ENCODE measurements around the gene PRG2. TPM values are rescaled to one million over a fixed set of nuclear protein-coding genes. Genes with fewer than 3 reads are reported as not detected.

The PRG2 gene
- total and polyA plus RNA-seq, 2 of the 13 experiments (the other 11 are each of a cell fraction or from before 2014, with no cell fraction given) = not detected

DNA sequence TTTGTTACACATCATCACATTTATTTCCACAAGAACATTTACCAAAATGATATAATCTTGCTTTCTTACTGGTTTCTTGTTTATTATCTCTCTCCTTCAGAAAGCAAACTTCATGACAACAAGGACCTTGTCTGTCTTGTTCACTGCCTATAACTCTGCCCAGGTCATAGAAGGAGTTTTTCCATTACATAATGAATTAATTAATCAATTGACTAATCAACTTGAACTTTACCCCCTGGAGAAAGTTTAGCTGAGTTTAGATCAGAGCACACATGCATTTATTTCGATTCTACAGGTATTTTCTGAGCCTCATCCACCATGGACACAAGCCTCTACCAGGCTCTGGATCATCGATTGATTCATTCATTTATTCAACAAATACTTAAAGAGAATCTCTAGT lies 6.3 kb upstream of the PRG2 start (continued):
- no peak for TF ChIP-seq AGO1 (IDR thresholded peaks at IDR 0.05; ENCODE audit: low read depth, low read length, poor library complexity, severe bottlenecking)

GRCh38 chr11:57395905-57396623 lies 5.6 kb upstream of the PRG2 start:
- WGBS (ENCODE audit: low lambda C conversion rate) = 37% methylated on average over 11 of the region's 11 CpGs
- TF ChIP-seq ZFP1 (CRISPR knock-in tag; IDR thresholded peaks at IDR 0.05) (no peak), MYC (CRISPR knock-in tag; IDR thresholded peaks at IDR 0.05; ENCODE audit: borderline replicate concordance) (no peak), ZNF17 (CRISPR knock-in tag; IDR thresholded peaks at IDR 0.05) (no peak), ZNF616 (CRISPR knock-in tag; IDR thresholded peaks at IDR 0.05; ENCODE audit: low read depth) (no peak), FUBP1 (CRISPR knock-in tag; IDR thresholded peaks at IDR 0.05; ENCODE audit: borderline replicate concordance) (no peak), PRPF4 (IDR thresholded peaks at IDR 0.05; ENCODE audit: low read depth, low read length, poor library complexity, severe bottlenecking) (no peak), ZNF414 (CRISPR knock-in tag; IDR thresholded peaks at IDR 0.05) (no peak), TERF1 (CRISPR knock-in tag; IDR thresholded peaks at IDR 0.05) (no peak), ZNF607 (CRISPR knock-in tag; IDR thresholded peaks at IDR 0.05; ENCODE audit: borderline replicate concordance) (no peak), RBM22 (optimal IDR thresholded peaks at IDR 0.05; ENCODE audit: low read length) (no peak), SYNCRIP (IDR thresholded peaks at IDR 0.05; ENCODE audit: insufficient read depth, low read depth, low read length) (no peak), SATB2 (CRISPR knock-in tag; IDR thresholded peaks at IDR 0.05) (no peak), ZIK1 (CRISPR knock-in tag; IDR thresholded peaks at IDR 0.05; ENCODE audit: borderline replicate concordance, low read depth) (no peak), ZNF598 (CRISPR knock-in tag; IDR thresholded peaks at IDR 0.05; ENCODE audit: borderline replicate concordance) (no peak)
- no peak overlapping the region for H3K9ac ChIP-seq (ENCODE audit: insufficient read depth, low read depth, low read length)
- H3K36me3 ChIP-seq (replicated peaks in 1 of 2; ENCODE audit: control insufficient read depth in 1 of 2, insufficient read depth in 2 of 2, low read length in 2 of 2) = no peaks in the 10 kb centered on the region
- no peak overlapping the region for H3K27ac ChIP-seq (ENCODE audit: extremely low read length, insufficient read depth, low read length)
- intact Hi-C loops (cut with micrococcal nuclease; ENCODE audit: unreplicated experiment) (no loop called here), in situ Hi-C loops (cut with HindIII; ENCODE audit: extremely low pct_ligation_motif_present, low pct_unique_long_range_greater_than_20kb) (no loop called here)
- POLR2A ChIA-PET = no interaction called here
- ATAC-seq = no peak
- peaks cover 22% of the 10 kb centered on the region for H3K4me1 ChIP-seq (ENCODE audit: insufficient read depth, low read length)
- BruUV-seq (replicated peaks) = no TSS peak
- FAIRE-seq = no peak
- peaks cover 0 to 4% of the 10 kb centered on the region in 2 experiments; a peak in 3 of 5 replicates for H3K27me3 ChIP-seq (ENCODE audit: control insufficient read depth in 1 of 2, insufficient read depth in 2 of 2, low read length in 2 of 2)
- CTCF ChIA-PET (ENCODE audit: low intra/inter-chr PET ratio, low total read pairs) = no interaction called here
- no peaks in the 10 kb centered on the region for H3K9me3 ChIP-seq (ENCODE audit: low read length)
- H3K4me2 ChIP-seq (ENCODE audit: low read depth, low read length) = no peak overlapping the region
- DNase-seq (ENCODE audit: low spot score) = no peak
- H2AFZ ChIP-seq (ENCODE audit: low read length) = no peak overlapping the region
- H4K20me1 ChIP-seq (ENCODE audit: insufficient read depth, low read length) = no peaks in the 10 kb centered on the region
- no peak overlapping the region for H3K4me3 ChIP-seq (replicated peaks in 1 of 3; ENCODE audit: insufficient read depth in 1 of 3, low read depth in 2 of 3, low read length in 3 of 3)
- no peaks in the 10 kb centered on the region for H3K79me2 ChIP-seq (ENCODE audit: insufficient read depth, low read length)
